Measurements from ENCODE around the gene DRD3.

DRD3 gene

DNA sequence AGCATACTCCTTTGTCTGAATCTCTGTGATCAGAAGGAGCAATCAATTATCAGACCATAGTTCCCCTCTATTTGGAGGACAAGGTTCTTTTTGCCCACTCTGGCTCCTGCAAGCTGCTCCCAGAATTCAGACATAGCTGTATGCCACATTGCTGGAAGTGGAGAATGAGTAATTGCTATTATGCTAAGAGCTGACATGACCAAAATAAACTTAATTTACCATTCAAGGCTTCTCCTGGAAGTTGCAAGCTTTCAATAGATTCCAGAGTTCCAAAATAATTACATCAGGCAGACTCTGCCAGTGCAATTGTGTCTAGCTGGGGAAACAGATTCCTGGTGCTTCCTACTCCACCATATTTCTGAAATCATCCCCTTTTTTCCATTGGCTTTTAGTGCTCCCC, 7.6 kb upstream of the DRD3 start:
- no peak for DNase-seq (ENCODE audit: extremely low read depth in 1 of 2, low read depth in 1 of 2)

- DNase-seq (ENCODE audit: extremely low read depth in 1 of 2, low read depth in 1 of 2), result no peak
Observed at GRCh38 chr3:114179575-114179974, 723 bp upstream of the DRD3 start.

DNA sequence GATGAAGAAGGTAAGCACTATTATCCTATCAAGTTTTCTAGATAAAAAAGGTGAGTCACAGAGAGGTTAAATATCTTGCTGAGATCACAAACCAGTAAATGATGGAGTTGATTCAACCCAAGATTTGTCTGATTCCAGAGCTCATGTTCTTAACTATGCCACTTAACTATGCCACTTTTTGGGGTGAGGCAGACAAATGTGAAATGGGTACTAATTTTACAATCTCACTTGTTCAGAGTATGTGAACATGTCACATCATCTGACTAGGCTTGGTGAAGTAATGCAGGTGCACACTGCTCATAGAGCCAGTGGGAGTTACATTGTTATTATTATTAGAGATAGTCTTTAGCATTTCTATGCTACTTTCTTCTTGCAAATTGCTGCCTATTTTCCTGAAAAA, 2.0 kb downstream of the DRD3 start:
- DNase-seq (ENCODE audit: extremely low read depth in 1 of 2, low read depth in 1 of 2), result no peak

- no peak for DNase-seq (ENCODE audit: extremely low read depth in 1 of 2, low read depth in 1 of 2)
Observed at GRCh38 chr3:114176487-114176886, 2.4 kb downstream of the DRD3 start.

- no peak for DNase-seq (ENCODE audit: extremely low read depth in 1 of 2, low read depth in 1 of 2)
Observed at GRCh38 chr3:114175204-114175987, 3.5 kb downstream of the DRD3 start.

GRCh38 chr3:114171677-114172076, 7.2 kb downstream of the DRD3 start:
- no peak for DNase-seq (ENCODE audit: extremely low read depth in 1 of 2, low read depth in 1 of 2)

DNA sequence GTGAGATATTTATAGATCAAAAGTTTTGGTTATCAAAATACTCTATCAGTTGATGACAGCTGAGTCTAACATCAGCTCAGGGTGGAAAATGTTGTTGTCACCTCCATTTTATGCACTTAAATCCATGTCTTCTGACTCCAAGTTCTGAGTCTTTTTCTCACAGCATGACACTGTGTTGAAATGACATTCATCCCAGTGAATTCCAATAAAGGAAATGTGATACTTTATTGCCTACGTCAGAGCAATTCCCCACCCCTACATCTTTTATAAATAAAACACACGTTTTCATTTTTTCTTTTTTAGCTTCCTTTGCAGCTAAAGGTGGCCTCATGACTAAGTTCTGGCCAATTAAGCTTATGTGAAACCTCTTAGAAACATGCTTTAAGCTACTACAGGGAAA, 10.7 kb downstream of the DRD3 start:
- no peak for DNase-seq (ENCODE audit: extremely low read depth in 1 of 2, low read depth in 1 of 2)

- no peak for DNase-seq (ENCODE audit: extremely low read depth in 1 of 2, low read depth in 1 of 2)
Observed at GRCh38 chr3:114157321-114157720, 21.5 kb downstream of the DRD3 start.

DNA sequence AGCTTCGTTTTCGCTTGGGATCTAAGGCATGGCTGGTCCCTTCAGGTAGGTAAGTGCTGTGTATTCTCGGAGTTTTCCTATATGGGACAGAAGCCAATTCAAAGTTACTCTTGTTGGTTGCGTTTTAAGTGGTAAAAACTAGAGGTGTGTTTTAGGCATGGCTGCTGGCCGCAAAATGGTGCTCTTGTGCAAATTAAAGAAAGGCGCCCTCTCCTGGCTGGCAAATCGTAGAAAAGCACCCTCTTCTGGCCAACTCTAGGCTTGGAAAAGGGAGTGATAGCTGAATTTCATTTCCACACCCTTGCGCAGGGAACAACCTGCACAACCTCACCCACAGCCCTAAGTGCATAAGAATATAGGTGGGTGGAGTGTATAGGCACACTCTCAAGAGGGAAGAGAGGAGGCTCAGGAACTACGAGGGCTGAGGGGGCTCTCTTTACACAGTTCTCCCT, 23.5 kb downstream of the DRD3 start:
- no peak for DNase-seq (ENCODE audit: extremely low read depth in 1 of 2, low read depth in 1 of 2)

- no peak for DNase-seq (ENCODE audit: extremely low read depth in 1 of 2, low read depth in 1 of 2)
Observed at GRCh38 chr3:114154321-114154821, 24.5 kb downstream of the DRD3 start.

DNA sequence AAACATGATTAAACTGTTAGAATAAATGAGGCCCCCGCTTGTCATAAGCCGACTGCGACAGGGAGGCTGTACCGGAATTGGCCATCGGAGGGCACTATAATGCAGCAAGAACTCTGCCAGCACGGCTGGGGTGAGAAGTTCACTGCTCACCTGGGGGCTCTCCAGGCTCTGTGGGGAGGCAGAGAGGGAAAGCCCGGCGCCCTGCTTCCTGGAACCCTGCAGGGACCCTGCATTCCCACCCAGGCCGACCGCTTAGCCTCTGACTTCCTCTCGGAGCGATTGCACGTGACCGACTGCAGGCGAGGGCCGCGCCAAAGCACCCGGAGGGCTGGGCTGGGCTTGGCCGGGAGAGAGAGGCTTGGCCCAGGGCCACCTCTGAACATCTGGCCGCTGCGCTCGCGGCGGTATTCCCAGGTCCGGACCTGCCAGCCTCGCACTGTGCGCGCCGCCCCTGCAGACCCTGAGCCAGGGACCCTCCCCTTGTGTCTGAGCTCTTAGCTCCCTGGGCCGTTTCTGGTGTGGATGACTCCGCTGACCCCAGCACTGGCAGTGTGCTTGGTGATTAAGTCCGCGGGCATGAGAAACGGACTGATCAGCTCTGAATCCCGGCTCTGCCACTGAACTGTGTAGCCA, 26.2 kb downstream of the DRD3 start:
- peak; percentile 73 to 78 for DNase-seq (ENCODE audit: extremely low read depth in 1 of 2, low read depth in 1 of 2)

DNA sequence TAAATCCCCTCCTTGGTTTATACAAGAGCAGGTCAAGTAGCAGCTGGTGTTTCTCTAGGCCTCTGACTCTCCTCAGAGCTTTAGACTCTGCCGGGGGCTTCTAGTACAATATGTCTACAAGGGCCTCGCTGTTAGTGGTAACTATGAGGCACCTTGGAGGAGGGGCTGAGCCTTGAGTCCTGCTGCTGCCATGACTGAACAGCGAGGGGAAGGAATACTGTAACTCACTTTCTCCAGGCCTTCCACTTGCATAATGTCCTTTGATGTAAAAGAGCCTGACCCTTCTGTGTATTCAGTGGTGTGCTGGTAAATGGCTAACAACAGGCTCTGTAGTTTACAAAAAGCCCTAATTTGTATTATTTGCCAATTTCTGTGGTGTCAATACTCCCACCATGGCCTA, 27.8 kb downstream of the DRD3 start:
- no peak for DNase-seq (ENCODE audit: extremely low read depth in 1 of 2, low read depth in 1 of 2)

- no peak for DNase-seq (ENCODE audit: extremely low read depth in 1 of 2, low read depth in 1 of 2)
Observed at GRCh38 chr3:114147251-114147650, 31.6 kb downstream of the DRD3 start.

- DNase-seq (ENCODE audit: extremely low read depth in 1 of 2, low read depth in 1 of 2), result no peak
Observed at GRCh38 chr3:114144909-114145688, 33.8 kb downstream of the DRD3 start.

DNA sequence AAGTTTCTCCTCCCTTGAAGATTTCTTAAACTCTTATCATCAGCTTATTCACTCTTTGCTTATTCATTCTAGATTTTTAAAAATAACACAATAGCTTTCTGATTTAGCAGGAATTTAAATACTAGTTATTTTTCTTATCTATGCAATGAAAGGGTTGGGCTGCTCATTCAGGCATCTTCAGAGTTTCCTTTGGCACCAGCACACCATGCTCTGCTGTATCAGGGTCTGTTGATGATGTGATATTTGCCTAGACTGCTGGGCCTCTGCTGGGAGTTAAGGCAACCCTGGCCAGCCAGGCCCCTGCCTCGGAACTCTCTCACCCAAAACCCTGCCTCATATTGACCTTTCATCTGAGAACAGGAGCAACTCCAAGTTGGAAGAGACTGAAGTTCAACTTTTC, 35.0 kb downstream of the DRD3 start:
- DNase-seq (ENCODE audit: extremely low read depth in 1 of 2, low read depth in 1 of 2), result no peak

GRCh38 chr3:114139836-114140235, 39.0 kb downstream of the DRD3 start:
- no peak for DNase-seq (ENCODE audit: extremely low read depth in 1 of 2, low read depth in 1 of 2)

GRCh38 chr3:114133947-114134346, 44.9 kb downstream of the DRD3 start:
- DNase-seq (ENCODE audit: extremely low read depth in 1 of 2, low read depth in 1 of 2), result no peak

DNA sequence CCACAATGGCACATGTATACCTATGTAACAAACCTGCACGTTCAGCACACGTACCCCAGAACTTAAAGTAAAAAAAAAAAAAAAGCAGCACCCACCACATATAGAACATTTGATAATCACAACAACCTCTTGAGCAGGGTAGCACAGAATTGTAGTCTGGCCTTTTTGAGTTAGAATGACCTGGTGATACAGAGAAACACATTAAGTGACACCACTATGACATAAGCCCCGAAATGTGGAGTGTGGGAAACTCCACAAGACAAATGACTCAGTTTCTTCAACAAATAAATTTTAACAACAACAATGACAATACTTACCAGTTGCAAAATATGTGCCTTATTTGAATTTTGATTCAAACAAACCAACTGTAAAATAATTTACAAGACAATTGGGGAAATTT, 46.4 kb downstream of the DRD3 start:
- no peak for DNase-seq (ENCODE audit: extremely low read depth in 1 of 2, low read depth in 1 of 2)

GRCh38 chr3:114128826-114129225, 50.0 kb downstream of the DRD3 start:
- DNase-seq (ENCODE audit: extremely low read depth in 1 of 2, low read depth in 1 of 2), result no peak

GRCh38 chr3:114128231-114128630, 50.6 kb downstream of the DRD3 start:
- DNase-seq (ENCODE audit: extremely low read depth in 1 of 2, low read depth in 1 of 2), result no peak

DNA sequence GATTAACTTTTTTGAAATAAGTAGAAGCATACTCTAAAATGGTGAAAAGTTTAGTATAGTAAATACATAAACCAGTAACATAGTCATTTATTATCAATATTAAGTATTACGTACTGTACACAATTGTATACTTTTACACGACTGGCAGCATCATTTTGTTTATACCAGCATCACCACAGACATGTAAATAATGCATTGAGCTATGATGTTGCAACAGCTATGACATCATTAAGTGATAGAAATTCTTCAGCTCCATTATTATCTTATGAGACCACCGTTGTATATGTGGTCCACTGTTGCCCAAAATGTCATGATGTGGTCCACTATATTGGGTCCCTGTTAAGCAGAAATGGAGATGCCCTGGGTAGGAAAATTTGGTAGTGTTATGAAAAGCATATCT, 51.3 kb downstream of the DRD3 start:
- DNase-seq (ENCODE audit: extremely low read depth in 1 of 2, low read depth in 1 of 2), result no peak

GRCh38 chr3:114126461-114126860, 52.4 kb downstream of the DRD3 start:
- no peak for DNase-seq (ENCODE audit: extremely low read depth in 1 of 2, low read depth in 1 of 2)
